GM19239 (cell line): Measurements from ENCODE around the gene RPL35.
"Not testable (repeated sequence)": the region's sequence is repeated elsewhere in the genome, so short reads cannot be mapped to it uniquely, and the experiment has no call there.

ENCODE experiments used
- DNase-seq: peaks from one replicate; pipeline ENCODE4 v3.0.0; 2011; ENCODE audit warnings: low spot score; ENCODE audit not compliant: insufficient read length
- FAIRE-seq: peaks from 2 replicates; lab custom pipeline; 2011; peaks lifted over from hg19 to GRCh38; lab: Jason Lieb, UNC

Gene RPL35

GRCh38 chr9:124854161-124854560 is 7.6 kb downstream of the RPL35 start:
- FAIRE-seq: no peak

GRCh38 chr9:124853605-124854143 is 8.1 kb downstream of the RPL35 start:
- DNase-seq (no peak), FAIRE-seq (peak; percentile 56)

More at GRCh38 chr9:124854161-124854560, 7.6 kb downstream of the RPL35 start:
- no peak for DNase-seq

- peak; percentile 79 for DNase-seq
- FAIRE-seq: peak; percentile 67
These were observed 8.8 kb downstream of the RPL35 start, which contains the start of gene WDR38 for GRCh38 chr9:124852829-124853531. WDR38 (plus strand) TSS chr9:124853460; CDS start chr9:124853532, 72 bp downstream.

GRCh38 chr9:124852121-124852828 is 9.5 kb downstream of the RPL35 start:
- no peak for DNase-seq
- FAIRE-seq: no peak

- DNase-seq: no peak
- FAIRE-seq: no peak
These were observed 12.0 kb downstream of the RPL35 start for GRCh38 chr9:124849801-124850200.

DNA sequence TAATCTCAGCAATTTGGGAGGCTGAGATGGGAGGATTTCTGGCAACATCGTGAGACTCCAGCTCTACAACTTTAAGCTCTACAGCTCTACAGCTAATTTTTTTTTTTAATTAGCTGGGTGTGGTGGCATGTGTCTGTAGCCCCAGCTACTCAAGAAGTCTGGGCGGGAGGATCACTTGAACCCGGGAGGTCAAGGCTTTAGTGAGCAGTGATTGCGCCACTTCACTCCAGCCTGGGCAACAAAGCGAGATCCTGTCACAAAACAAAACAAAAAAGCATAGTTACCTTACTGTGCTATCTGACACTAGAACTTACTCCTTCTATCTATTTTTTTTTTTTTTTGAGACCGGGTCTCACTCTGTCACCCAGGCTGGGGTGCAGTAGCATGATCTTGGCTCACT is 14.8 kb downstream of the RPL35 start:
- no peak for FAIRE-seq

DNA sequence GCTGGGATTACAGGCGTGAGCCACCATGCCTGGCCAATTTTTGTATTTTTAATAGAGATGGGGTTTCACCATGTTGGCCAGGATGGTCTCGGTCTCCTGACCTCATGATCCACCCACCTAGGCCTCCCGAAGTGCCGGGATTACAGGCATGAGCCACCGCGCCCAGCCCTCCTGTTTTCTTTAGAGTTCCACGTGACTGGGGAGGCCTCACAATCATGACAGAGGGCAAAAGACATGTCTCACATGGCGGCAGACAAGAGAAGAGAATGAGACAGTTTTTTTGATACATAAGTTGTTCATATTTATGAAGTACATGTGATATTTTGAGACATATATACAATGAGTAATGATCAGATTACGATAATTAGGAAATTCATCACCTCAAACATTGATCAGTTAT is 15.3 kb downstream of the RPL35 start:
- FAIRE-seq, DNase-seq: not testable (repeated sequence)

More for the DNA sequence above, 14.8 kb downstream of the RPL35 start:
- no peak for DNase-seq

DNA sequence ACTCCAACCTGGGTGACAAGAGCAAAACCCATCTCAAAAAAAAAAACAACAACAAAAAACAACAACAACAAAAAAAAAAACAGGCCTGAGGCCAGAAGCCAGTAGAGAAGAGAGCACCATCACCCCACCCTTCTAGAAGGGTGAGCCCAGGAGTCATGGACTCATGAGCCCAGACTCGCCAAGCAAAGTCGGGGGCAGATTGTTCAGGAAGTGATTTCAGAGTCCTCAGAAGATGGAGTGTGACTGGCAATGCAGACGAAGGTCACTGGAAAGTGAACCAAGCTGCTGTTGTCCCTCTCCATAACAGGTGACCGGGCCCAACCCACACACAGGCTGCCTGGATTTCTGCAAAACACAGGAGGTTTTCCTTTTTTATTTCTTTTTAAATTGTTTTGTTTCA is 17.5 kb downstream of the RPL35 start:
- no peak for FAIRE-seq
- DNase-seq: no peak

DNA sequence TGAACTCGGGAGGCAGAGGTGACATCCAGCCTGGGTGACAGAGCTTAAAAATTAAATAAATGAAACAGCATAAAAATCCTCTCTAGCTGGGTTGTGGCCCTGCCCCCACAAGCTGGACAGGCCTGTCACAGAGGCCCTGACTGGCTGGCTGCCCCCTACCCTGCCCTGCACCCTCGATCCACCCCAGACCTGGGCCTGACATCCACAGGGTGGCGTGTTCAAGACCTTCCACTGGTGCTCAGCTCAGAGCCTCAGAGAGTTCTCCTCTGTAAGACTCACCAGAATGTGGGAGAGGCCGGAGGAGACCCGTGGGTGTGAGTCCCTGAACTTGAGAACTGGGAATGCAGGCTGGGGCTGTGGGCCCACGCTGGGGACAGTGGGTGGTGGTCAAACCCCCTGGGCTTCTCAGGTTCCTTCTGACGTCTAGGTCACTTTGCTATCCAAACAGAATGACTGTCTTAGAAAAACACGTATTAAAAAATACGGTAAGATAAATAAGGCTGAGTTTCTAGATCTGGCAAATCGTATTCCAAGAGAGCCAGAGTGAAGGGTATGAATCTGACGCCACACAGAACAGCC is 18.2 kb downstream of the RPL35 start:
- DNase-seq: no peak
- no peak for FAIRE-seq

- FAIRE-seq (no peak), DNase-seq (no peak)
These were observed 20.5 kb downstream of the RPL35 start for GRCh38 chr9:124841075-124841821.

DNA sequence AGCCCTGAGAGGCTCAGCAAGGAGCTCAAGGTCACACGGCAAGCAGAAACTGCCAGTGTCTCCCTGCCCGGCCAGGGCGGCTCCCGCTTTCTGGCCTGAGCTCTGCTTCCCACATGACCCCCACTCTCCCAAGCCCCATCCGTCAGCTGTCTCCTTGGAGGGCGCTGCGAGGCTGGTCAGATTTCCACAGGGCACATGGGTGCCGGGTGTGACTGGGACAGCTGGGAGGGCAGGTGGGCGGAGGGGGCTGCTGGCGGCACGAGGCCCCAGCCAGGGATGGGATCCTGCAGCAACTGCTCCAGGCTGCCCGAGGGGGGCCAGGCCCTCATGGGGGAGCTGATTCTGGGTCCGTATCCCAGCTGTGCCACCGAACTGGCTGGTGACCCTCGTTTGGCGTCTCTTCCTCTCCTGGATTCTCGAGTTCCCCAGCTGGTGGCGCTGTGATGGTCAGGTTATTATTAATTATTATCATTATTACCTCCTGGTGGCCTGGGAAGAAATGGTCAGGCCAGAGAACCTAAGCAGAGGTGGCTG is 21.4 kb downstream of the RPL35 start:
- no peak for FAIRE-seq
- DNase-seq: no peak

DNA sequence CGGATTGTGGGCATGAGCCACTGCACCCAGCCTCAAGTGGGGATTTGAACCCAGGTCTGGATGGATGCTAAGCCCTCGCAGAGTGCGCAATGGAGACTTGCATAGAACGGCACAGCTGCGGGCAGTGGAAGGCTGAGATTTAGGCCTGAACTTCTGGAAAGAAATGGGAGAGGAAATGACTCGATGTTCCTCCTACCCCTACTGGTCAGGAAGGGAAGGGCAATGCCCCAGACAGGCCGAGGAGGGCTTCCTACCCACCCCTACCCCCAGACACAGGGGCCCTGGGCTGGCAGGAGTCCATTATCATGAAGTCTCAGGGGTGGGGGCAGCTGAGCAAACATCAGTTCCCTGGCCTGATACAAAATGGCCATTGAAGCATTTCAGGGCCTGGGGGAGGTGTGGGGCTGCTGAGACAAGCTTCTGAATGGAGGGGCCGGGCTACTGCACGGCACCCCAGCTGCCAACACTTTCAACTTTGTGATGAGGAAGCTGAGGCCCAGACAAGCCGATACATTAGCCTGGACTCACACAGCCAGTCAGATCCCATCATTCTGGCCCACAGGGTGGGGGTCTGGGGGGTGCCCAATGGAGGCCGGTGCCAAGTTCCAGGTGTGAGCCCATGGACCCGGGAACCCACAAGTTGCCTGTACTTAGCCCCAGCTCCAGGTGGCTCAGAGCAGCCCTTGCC is 22.0 kb downstream of the RPL35 start:
- FAIRE-seq (no peak), DNase-seq (no peak)

GRCh38 chr9:124838567-124839275 is 23.0 kb downstream of the RPL35 start:
- DNase-seq, FAIRE-seq: not testable (repeated sequence)

- FAIRE-seq, DNase-seq: not testable (repeated sequence)
These were observed 23.6 kb downstream of the RPL35 start for GRCh38 chr9:124838132-124838531.

- no peak for FAIRE-seq
These were observed 26.7 kb downstream of the RPL35 start for GRCh38 chr9:124835026-124835557.

GRCh38 chr9:124834591-124834990 is 27.2 kb downstream of the RPL35 start:
- FAIRE-seq (no peak), DNase-seq (no peak)

More at GRCh38 chr9:124835026-124835557, 26.7 kb downstream of the RPL35 start:
- no peak for DNase-seq

DNA sequence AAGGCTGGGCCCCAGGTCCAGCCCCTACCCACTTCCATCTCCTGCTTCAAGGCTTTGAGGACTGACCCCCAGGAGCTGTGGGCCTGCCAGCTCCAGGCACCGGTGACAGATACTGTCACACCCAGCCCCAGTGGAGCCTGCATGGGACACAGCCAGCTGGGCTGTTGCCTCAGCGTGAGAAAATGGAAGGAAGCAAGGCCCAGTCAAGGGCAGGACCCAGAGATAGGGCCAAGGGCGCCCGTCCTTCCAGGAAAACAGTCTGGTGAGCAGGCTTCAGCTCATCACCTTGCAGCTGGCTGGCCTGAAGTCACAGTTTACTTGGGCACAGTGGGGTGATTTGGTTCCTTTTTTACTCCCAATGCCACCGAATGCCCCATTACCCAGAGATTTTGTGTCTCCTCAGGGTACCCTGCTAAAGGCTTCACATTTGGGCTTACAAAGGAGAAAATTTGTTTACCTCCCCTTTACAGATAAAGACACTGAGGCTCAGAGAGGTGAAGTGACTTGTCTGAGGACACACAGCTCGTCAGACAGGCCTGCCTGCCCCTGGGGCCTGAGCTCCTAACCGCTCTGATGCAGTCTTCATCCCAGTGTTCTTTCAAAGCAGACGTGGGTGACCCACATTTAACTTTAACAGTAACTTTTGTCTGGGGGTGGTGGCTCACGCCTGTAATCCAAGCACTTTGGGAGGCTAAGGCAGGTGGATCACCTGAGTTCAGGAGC is 30.0 kb downstream of the RPL35 start:
- FAIRE-seq (no peak), DNase-seq (no peak)

GRCh38 chr9:124830593-124830992 is 31.2 kb downstream of the RPL35 start:
- FAIRE-seq: no peak
- DNase-seq: no peak
